ENCODE measurements around the gene TSPOAP1.

DNA sequence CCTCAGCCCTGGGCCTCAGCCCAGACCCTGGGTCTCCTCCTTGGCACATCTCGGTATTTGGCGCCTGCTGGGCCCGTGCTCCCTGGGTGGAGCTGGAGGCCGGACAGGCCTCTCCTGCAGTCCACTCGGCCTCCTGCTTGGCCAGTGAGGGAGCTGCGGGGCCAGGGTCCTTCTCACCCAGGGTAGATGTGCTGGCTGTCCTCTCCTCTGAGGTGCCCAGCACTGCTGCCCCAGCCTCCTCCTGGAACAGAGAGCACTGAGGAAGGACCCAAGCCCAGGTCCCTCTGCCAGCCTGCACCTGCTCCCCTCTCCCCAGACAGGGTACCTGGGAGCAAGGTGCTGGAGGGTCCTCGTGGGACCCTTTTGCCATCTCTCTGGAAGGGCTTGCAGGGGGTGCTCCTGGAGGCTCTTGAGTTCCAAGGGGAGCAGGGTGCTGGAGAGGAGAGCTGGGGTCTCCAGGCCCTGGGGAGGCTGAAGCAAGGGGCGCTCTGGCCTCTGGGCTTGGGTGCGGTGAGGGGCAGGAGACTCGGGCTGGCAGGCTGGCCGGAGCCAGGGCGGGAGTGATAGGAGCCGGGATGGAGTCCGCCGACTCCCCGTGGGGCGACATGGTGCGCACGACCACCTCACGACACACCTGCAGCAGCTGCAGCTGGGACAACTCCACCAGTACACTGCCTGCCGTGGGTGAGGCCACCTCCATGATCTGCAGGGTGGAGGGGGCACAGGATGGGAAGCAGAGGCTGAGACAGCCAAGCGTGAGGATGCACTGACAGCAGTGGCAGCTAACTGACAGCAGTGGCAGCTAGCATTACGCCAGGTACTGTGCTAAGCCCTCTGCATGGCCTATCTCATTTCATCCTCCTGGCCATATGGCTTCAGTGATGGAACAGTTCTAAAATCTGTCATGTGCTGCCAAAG lies 17.8 kb downstream of the TSPOAP1 start:
- TF ChIP-seq, protein P1, sequence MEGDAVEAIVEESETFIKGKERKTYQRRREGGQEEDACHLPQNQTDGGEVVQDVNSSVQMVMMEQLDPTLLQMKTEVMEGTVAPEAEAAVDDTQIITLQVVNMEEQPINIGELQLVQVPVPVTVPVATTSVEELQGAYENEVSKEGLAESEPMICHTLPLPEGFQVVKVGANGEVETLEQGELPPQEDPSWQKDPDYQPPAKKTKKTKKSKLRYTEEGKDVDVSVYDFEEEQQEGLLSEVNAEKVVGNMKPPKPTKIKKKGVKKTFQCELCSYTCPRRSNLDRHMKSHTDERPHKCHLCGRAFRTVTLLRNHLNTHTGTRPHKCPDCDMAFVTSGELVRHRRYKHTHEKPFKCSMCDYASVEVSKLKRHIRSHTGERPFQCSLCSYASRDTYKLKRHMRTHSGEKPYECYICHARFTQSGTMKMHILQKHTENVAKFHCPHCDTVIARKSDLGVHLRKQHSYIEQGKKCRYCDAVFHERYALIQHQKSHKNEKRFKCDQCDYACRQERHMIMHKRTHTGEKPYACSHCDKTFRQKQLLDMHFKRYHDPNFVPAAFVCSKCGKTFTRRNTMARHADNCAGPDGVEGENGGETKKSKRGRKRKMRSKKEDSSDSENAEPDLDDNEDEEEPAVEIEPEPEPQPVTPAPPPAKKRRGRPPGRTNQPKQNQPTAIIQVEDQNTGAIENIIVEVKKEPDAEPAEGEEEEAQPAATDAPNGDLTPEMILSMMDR (IDR thresholded peaks at IDR 0.05), result no peak
- TF ChIP-seq ZNF263 (CRISPR knock-in tag; IDR thresholded peaks at IDR 0.05; ENCODE audit: low read depth) (no peak), ZBTB21 (CRISPR knock-in tag; IDR thresholded peaks at IDR 0.05; ENCODE audit: borderline replicate concordance) (no peak), ELF4 (CRISPR knock-in tag; IDR thresholded peaks at IDR 0.05; ENCODE audit: low read depth) (no peak), ZNF416 (CRISPR knock-in tag; IDR thresholded peaks at IDR 0.05) (no peak), NFYB (CRISPR knock-in tag; conservative IDR thresholded peaks at IDR 0.05; ENCODE audit: low read depth) (no peak), NR3C1 (CRISPR knock-in tag; conservative IDR thresholded peaks at IDR 0.05; ENCODE audit: low read depth) (no peak)
- TF ChIP-seq, protein P2, sequence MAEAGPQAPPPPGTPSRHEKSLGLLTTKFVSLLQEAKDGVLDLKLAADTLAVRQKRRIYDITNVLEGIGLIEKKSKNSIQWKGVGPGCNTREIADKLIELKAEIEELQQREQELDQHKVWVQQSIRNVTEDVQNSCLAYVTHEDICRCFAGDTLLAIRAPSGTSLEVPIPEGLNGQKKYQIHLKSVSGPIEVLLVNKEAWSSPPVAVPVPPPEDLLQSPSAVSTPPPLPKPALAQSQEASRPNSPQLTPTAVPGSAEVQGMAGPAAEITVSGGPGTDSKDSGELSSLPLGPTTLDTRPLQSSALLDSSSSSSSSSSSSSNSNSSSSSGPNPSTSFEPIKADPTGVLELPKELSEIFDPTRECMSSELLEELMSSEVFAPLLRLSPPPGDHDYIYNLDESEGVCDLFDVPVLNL (CRISPR knock-in tag; IDR thresholded peaks at IDR 0.05; ENCODE audit: borderline replicate concordance, low read depth), result no peak
- TF ChIP-seq, protein P3, sequence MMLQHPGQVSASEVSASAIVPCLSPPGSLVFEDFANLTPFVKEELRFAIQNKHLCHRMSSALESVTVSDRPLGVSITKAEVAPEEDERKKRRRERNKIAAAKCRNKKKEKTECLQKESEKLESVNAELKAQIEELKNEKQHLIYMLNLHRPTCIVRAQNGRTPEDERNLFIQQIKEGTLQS (CRISPR knock-in tag; conservative IDR thresholded peaks at IDR 0.05), result no peak
- TF ChIP-seq, protein P4, sequence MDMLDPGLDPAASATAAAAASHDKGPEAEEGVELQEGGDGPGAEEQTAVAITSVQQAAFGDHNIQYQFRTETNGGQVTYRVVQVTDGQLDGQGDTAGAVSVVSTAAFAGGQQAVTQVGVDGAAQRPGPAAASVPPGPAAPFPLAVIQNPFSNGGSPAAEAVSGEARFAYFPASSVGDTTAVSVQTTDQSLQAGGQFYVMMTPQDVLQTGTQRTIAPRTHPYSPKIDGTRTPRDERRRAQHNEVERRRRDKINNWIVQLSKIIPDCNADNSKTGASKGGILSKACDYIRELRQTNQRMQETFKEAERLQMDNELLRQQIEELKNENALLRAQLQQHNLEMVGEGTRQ (CRISPR knock-in tag; IDR thresholded peaks at IDR 0.05), result no peak

Measured in WTC11 (cell line).